CD4-positive, alpha-beta T cell (primary cell): ENCODE data around the gene FADS1. TPM values are rescaled to one million over a fixed set of nuclear protein-coding genes. Genes with fewer than 3 reads are reported as not detected.

Experiments used
- ATAC-seq: fragments of 200-7000 bp; cut with Tn5 transposase; one replicate; pipeline ENCODE4 v1.10.0; 2022; ENCODE audit warnings: mild to moderate bottlenecking; ENCODE audit not compliant: poor library complexity
- CTCF ChIA-PET: fragments of 350-600 bp; sonication (Branson Sonifier 250); formaldehyde crosslinking; loops from one replicate; lab custom pipeline; 2021; ENCODE audit warnings: antibody characterized with exemption, inconsistent platforms; lab: Charles Lee
- POLR2A ChIA-PET: fragments of 350-600 bp; sonication (Branson Sonifier 250); formaldehyde crosslinking; loops from one replicate; lab custom pipeline; 2021; ENCODE audit warnings: antibody characterized with exemption, inconsistent platforms; lab: Charles Lee
- DNase-seq, 14 experiments: peaks; one replicate each; pipeline ENCODE4 v3.0.0-alpha.2; 2013 to 2020; ENCODE audit warnings: mixed read lengths in 2 of 14
- H3K27ac ChIP-seq, 2 donors: one replicate each; pipeline versions ENCODE4 v1.5.1 to v1.7.0; 2013; ENCODE audit warnings: low read length in 2 of 2, low read depth in 1 of 2, mild to moderate bottlenecking in 1 of 2
- H3K27me3 ChIP-seq, 2 experiments: 1 replicate in 1 of 2; 2 replicates in 1 of 2; pipeline versions ENCODE4 v1.6.1 to v1.7.0; 2013; ENCODE audit warnings: low read length in 2 of 2, control low read depth in 1 of 2, mild to moderate bottlenecking in 1 of 2, moderate library complexity in 1 of 2; ENCODE audit not compliant: insufficient read depth in 2 of 2, control insufficient read depth in 1 of 2
- H3K36me3 ChIP-seq: one replicate; pipeline ENCODE4 v1.6.1; 2013; ENCODE audit warnings: low read length, control low read depth; ENCODE audit not compliant: insufficient read depth
- H3K4me1 ChIP-seq: one replicate; pipeline ENCODE4 v1.6.1; 2013; ENCODE audit warnings: low read length, control low read depth; ENCODE audit not compliant: insufficient read depth
- H3K4me3 ChIP-seq: one replicate; pipeline ENCODE4 v1.5.1; 2013; ENCODE audit warnings: mild to moderate bottlenecking, low read length, moderate library complexity
- H3K9me3 ChIP-seq, 2 experiments: 1 replicate in 1 of 2; 2 replicates in 1 of 2; pipeline versions ENCODE4 v1.6.1 to v1.7.0; 2013; ENCODE audit warnings: low read length in 2 of 2, mild to moderate bottlenecking in 2 of 2, control low read depth in 1 of 2, moderate library complexity in 1 of 2; ENCODE audit not compliant: control insufficient read depth in 1 of 2, insufficient read depth in 1 of 2
- H3K27ac Mint-ChIP-seq: one replicate; pipeline ENCODE4 v1.8.0; 2020; ENCODE audit warnings: mixed read lengths
- H3K27me3 Mint-ChIP-seq: one replicate; pipeline ENCODE4 v1.8.0; 2021; ENCODE audit warnings: mixed read lengths
- H3K36me3 Mint-ChIP-seq: one replicate; pipeline ENCODE4 v1.8.0; 2021; ENCODE audit warnings: low read depth, mixed read lengths
- H3K4me1 Mint-ChIP-seq: one replicate; pipeline ENCODE4 v1.8.0; 2021; ENCODE audit warnings: low read depth, mixed read lengths
- H3K4me3 Mint-ChIP-seq: one replicate; pipeline ENCODE4 v1.8.0; 2020; ENCODE audit warnings: mild to moderate bottlenecking, mixed read lengths
- H3K9me3 Mint-ChIP-seq: one replicate; pipeline ENCODE4 v1.8.0; 2020; ENCODE audit warnings: mixed read lengths
- intact Hi-C, 2 experiments: fragments of 100-400 bp; cut with DNase I in 1 of 2; cut with micrococcal nuclease in 1 of 2; formaldehyde crosslinking; loops; one replicate each; pipeline versions ENCODE4 v1.15.1 to v1.9.0; 2023 to 2025; cut with DNase I, micrococcal nuclease
- total RNA-seq, 174 experiments: library from RNA in 2 of 174; stranded (reverse) in 2 of 174; gene quantifications; one replicate each; pipeline ENCODE4 v1.2.3 and lab custom pipeline; 2021 to 2026
- TF ChIP-seq, protein P1 (sequence below): fragments of 200-600 bp; IDR thresholded peaks from one replicate; pipeline ENCODE4 v1.8.0; 2022; ENCODE audit warnings: antibody characterized with exemption, mild to moderate bottlenecking

Gene FADS1
- total RNA-seq, 2 experiments from 2014 or later = 0.56 to 0.77 TPM

DNA sequence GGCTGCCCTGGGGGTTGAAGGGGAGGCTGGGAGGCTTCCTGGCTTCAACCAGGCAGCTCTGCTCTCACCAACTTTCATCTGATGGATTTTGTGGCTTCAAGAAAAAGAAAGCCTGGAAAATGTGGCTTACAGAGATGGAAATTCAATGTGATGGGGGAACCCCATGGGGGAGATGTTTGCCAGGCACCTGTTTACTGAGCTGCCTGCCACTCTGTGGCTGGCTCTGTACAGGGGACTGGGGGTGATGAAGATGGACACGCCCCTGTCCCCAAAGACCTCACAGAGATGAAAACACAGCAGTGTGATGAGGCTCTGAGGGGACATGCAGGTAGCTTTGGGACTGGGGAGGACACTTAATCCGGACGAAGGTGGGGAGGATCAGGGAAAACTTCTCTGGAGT, 34.5 kb downstream of the FADS1 start:
- Histone ChIP-seq H3K4me1 (peaks cover 7% of the 10 kb centered on the region), H3K9me3 (no peaks in the 10 kb centered on the region), H3K4me3 (no peak overlapping the region), H3K36me3 (peaks cover 34% of the 10 kb centered on the region), H3K27ac (no peak overlapping the region), H3K27me3 (no peaks in the 10 kb centered on the region)
- intact Hi-C loops = loop anchor here in 1 of 2 experiments (5.0 kb wide), 1 partner anchor 840 kb away; no protein-coding TSS in a partner anchor
- no peak for ATAC-seq
- TF ChIP-seq, protein P1, sequence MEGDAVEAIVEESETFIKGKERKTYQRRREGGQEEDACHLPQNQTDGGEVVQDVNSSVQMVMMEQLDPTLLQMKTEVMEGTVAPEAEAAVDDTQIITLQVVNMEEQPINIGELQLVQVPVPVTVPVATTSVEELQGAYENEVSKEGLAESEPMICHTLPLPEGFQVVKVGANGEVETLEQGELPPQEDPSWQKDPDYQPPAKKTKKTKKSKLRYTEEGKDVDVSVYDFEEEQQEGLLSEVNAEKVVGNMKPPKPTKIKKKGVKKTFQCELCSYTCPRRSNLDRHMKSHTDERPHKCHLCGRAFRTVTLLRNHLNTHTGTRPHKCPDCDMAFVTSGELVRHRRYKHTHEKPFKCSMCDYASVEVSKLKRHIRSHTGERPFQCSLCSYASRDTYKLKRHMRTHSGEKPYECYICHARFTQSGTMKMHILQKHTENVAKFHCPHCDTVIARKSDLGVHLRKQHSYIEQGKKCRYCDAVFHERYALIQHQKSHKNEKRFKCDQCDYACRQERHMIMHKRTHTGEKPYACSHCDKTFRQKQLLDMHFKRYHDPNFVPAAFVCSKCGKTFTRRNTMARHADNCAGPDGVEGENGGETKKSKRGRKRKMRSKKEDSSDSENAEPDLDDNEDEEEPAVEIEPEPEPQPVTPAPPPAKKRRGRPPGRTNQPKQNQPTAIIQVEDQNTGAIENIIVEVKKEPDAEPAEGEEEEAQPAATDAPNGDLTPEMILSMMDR = no peak
- Mint-ChIP-seq H3K9me3 (no peaks in the 10 kb centered on the region), H3K4me1 (no peaks in the 10 kb centered on the region), H3K36me3 (peaks cover 29% of the 10 kb centered on the region), H3K4me3 (no peak overlapping the region), H3K27me3 (no peaks in the 10 kb centered on the region), H3K27ac (no peak overlapping the region)
- ChIA-PET CTCF (interaction anchor here (2.0 kb wide), 1 partner anchor 15 kb away, joined by 6 read pairs; no protein-coding TSS in a partner anchor), POLR2A (interaction anchor here (1.5 kb wide), 1 partner anchor 15 kb away, joined by 4 read pairs; no protein-coding TSS in a partner anchor)
- DNase-seq = no peak

DNA sequence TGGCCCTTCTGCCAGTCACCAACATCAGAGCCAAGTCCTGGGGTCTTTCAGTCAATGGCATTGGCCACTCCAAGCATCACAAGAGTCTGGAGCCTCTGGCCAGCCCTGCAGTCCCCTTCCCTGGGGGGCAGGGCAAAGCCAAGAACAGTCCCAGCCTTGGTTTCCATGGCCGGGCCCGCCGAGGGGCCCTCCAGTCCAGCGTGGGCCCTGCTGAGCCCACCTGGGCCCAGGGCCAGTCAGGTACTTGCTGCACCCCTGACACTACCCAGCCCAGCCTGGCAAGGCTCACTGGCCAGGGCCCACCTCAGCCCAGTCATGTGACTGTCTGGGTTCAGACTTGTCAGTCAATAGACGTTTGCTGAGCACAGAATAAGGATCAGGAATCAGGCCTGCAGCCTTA, 35.2 kb downstream of the FADS1 start:
- H3K9me3 Mint-ChIP-seq = no peaks in the 10 kb centered on the region
- Histone ChIP-seq H3K4me1 (peaks cover 14% of the 10 kb centered on the region), H3K36me3 (peaks cover 26% of the 10 kb centered on the region), H3K27ac (no peak overlapping the region), H3K4me3 (no peak overlapping the region), H3K9me3 (no peaks in the 10 kb centered on the region), H3K27me3 (no peaks in the 10 kb centered on the region)
- H3K4me1 Mint-ChIP-seq = peaks cover 7% of the 10 kb centered on the region
- intact Hi-C loops = loop anchor here in 1 of 2 experiments (5.0 kb wide), 1 partner anchor 839 kb away; no protein-coding TSS in a partner anchor
- ChIA-PET CTCF (interaction anchor here (2.0 kb wide), 1 partner anchor 16 kb away, joined by 6 read pairs; no protein-coding TSS in a partner anchor), POLR2A (interaction anchor here (1.5 kb wide), 1 partner anchor 16 kb away, joined by 4 read pairs; no protein-coding TSS in a partner anchor)
- no peak overlapping the region for H3K4me3 Mint-ChIP-seq
- ATAC-seq (no peak), DNase-seq (no peak)
- H3K36me3 Mint-ChIP-seq = peaks cover 22% of the 10 kb centered on the region
- no peak overlapping the region for H3K27ac Mint-ChIP-seq
- no peaks in the 10 kb centered on the region for H3K27me3 Mint-ChIP-seq
- TF ChIP-seq, protein P1 = no peak

DNA sequence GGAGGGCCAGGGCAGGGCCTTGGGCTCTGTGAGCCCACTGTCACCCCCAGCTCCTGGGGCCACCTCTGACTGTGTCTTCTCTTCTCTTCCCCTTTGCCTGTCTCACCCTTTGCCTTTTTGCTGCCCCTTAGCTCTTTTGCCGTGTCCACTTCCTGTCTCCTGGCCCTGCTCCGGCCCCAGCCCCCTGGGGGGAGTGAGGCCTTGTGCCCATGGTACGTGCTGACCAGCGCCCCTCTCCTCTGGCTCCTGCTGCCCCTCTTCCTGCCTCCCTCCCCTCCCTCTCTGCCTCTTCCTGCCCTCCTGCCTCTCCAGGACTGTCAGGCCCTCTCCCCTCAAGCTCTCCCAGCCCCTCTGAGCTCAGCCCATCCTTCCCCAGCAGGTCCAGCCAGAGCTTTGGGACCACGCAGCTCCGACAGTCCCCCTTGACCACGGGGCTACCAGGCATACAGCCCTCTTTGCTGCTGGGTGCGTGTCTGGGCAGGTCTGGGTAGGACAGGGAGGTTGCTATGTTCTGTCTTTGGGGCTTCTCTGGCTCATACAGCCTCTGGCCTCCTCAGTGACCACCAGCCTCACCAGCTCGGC, 36.1 kb downstream of the FADS1 start:
- Mint-ChIP-seq H3K4me1 (peaks cover 12% of the 10 kb centered on the region), H3K9me3 (no peaks in the 10 kb centered on the region), H3K27ac (no peak overlapping the region), H3K4me3 (no peak overlapping the region), H3K27me3 (no peaks in the 10 kb centered on the region), H3K36me3 (peaks cover 17% of the 10 kb centered on the region)
- CTCF ChIA-PET = interaction anchor here (2.0 kb wide), 1 partner anchor 17 kb away, joined by 6 read pairs; no protein-coding TSS in a partner anchor
- POLR2A ChIA-PET = interaction anchor here (1.5 kb wide), 1 partner anchor 12 kb away, joined by 4 read pairs; the partner anchor contains the start of genes FEN1 and TMEM258
- H3K9me3 ChIP-seq = no peaks in the 10 kb centered on the region
- no peak for ATAC-seq
- intact Hi-C loops = loop anchor here in 1 of 2 experiments (5.0 kb wide), 1 partner anchor 838 kb away; no protein-coding TSS in a partner anchor
- peaks cover 17% of the 10 kb centered on the region for H3K36me3 ChIP-seq
- no peak overlapping the region for H3K27ac ChIP-seq
- TF ChIP-seq, protein P1 = no peak
- H3K4me3 ChIP-seq = no peak overlapping the region
- peaks cover 22% of the 10 kb centered on the region for H3K4me1 ChIP-seq
- no peak for DNase-seq
- no peaks in the 10 kb centered on the region for H3K27me3 ChIP-seq
